D721Med (cell line): Measurements from ENCODE around the gene S100G.
A peak's percentile ranks its signal among the peaks of the same experiment; 100 is the strongest.

ENCODE experiments used
- DNase-seq: peaks from one replicate; pipeline ENCODE4 v3.0.0; 2011; ENCODE audit warnings: low spot score; ENCODE audit not compliant: insufficient read length
- FAIRE-seq: peaks from 2 replicates; lab custom pipeline; 2011; peaks lifted over from hg19 to GRCh38; lab: Jason Lieb, UNC
- TF ChIP-seq, protein P1 (sequence below): IDR thresholded peaks from 2 replicates; pipeline ENCODE4 v1.5.1; 2012; ENCODE audit warnings: mild to moderate bottlenecking, control low read depth; ENCODE audit not compliant: insufficient read depth; ENCODE audit errors: missing control alignments

S100G gene

DNA sequence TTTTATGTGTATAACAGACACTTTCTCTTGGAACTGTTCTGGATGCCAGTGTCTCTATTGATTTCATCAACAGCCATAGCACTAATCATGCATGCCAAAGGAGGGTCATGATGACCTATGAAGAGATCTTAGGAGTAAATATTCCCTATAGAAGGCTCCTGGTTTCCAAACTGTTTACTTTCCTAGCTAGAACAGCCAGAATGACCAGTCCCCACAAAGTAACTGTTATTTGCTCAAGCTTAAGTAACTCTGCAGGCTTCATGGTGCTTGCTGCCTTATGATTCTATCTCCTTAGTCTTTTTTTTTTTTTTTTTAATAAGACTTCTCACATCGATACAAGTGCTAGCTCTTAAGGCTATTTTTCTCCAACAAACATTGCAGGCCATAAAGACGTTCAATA is 12.4 kb downstream of the S100G start:
- DNase-seq, result no peak
- TF ChIP-seq, protein P1, sequence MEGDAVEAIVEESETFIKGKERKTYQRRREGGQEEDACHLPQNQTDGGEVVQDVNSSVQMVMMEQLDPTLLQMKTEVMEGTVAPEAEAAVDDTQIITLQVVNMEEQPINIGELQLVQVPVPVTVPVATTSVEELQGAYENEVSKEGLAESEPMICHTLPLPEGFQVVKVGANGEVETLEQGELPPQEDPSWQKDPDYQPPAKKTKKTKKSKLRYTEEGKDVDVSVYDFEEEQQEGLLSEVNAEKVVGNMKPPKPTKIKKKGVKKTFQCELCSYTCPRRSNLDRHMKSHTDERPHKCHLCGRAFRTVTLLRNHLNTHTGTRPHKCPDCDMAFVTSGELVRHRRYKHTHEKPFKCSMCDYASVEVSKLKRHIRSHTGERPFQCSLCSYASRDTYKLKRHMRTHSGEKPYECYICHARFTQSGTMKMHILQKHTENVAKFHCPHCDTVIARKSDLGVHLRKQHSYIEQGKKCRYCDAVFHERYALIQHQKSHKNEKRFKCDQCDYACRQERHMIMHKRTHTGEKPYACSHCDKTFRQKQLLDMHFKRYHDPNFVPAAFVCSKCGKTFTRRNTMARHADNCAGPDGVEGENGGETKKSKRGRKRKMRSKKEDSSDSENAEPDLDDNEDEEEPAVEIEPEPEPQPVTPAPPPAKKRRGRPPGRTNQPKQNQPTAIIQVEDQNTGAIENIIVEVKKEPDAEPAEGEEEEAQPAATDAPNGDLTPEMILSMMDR, result no peak
- FAIRE-seq, result no peak

DNA sequence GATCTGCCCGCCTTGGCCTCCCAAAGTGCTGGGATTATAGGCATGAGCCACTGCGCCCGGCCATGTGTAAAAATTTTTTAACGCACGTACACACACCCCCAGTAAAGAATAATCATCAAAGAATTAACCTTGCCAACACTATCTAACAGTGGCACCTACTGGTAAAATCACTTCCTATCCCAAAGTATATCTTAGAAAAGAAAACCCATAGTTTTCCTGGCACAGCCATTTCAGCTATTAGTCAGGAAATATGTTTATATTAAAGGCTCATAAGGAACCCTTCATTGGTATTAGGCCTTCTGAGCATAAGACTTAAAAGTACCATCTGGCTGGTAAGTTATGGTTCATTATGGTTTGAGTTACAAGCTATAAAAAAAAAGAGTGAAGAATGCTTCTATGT is 14.1 kb downstream of the S100G start:
- FAIRE-seq (no peak), DNase-seq (no peak)
- TF ChIP-seq, protein P1, result no peak

DNA sequence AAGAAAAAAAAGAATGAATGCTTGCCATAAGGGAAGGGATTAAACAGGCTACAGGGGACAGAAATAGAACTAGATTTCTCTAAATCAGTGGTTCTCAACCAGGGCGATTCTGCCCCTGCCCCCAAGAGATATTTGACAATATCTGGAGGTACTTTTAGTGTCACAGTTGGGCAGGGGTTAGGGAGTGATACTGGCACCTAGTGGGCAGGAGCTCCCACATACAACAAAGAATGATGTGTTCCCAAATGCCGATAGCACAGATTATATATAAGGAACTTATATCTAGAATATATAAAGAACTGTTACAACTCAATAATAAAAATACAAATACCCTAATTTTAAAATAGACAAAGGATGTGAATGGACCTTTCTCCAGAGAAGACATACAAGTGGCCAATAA is 14.7 kb downstream of the S100G start:
- FAIRE-seq, result no peak
- DNase-seq, result no peak
- TF ChIP-seq, protein P1, result no peak

DNA sequence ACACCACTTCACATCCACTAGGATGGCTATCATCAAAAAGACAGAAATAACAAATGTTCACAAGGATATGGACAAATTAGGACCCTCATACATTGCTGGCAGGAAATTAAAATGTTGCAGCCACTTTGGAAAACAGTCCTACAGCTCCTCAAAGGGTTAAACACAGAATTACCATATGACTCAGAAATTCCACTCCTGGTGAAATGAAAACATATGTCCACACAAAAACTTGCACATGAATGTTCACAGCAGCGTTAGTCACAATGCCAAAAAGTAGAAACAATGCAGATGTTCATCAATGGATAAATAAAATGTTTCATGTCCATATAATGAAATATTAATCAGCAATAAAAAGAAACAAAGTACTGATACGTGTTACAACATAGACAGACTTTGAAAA is 15.1 kb downstream of the S100G start:
- FAIRE-seq, result no peak

DNA sequence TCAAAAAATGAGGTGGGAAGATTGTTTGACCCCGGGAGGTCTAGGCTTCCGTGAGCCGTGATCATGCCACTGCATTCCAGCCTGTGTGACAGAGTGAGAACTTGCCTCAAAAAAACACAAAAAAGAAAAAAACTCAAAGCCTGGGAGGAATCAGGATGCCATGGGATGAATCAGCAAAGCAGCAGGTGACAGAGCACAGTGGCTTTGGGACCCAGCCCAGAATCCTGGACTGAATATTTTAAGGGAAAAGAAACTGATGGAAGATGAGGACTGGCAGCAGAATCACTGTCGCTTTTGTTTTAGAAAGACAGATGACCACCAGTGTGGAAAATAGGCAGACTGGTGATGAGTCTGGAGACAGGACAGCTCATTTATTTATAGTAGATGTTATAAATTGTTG is 16.6 kb downstream of the S100G start:
- no peak for FAIRE-seq
- DNase-seq, result no peak
- TF ChIP-seq, protein P1, result no peak

More for the DNA sequence above, 15.1 kb downstream of the S100G start:
- TF ChIP-seq, protein P1, result no peak
- no peak for DNase-seq

DNA sequence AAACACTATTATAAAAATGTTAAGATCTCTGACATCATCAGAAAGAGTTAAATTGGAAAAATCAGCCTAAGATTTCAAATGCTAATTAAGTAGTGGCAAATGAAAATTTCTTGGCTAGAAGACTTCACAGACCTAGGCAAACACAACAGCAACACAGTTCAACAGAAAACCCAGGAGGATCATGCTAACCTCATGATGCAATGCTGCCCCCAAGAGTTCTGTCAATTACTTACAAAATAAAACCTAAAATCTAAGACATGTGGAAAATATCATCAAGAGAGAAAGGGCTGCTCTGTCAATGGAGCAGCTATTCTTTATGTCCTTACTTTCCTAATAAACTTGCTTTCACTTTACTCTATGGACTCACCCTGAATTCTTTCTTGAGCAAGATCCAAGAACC is 21.0 kb downstream of the S100G start:
- FAIRE-seq (no peak), DNase-seq (peak; percentile 11)
- TF ChIP-seq, protein P1, result peak; percentile 32

DNA sequence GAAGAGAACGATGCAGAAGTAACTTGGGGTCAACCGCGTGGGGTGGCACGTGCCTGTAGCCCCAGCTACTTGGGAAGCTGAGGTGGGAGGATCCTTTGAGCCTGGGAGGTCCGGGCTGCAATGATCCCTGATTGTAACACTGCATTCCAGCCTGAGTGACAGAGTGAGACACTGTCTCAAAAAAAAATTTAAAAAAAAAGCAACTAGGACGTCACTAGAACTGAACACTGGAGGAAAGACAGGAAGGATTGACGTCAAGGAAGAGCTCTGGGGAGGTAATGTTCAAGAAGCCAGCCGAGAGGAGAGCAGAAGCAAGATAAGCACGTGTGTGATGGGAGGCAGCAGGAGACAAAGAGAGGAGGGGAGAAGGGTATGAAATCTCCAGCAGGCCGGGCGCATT is 28.7 kb downstream of the S100G start:
- FAIRE-seq (no peak), DNase-seq (no peak)
- TF ChIP-seq, protein P1, result no peak
